NCI-H2196 (cell line): ENCODE measurements around the gene UGT1A9.

Experiments used
- DNase-seq: peaks from one replicate; lab custom pipeline; 2025; ENCODE audit not compliant: unreplicated experiment; lab: John Stamatoyannopoulos, UW

The UGT1A9 gene

GRCh38 chr2:233816334-233816733 is 144.6 kb downstream of the UGT1A9 start:
- DNase-seq: no peak

- no peak for DNase-seq
These were observed 145.1 kb downstream of the UGT1A9 start for GRCh38 chr2:233816771-233817170.

- DNase-seq: no peak
These were observed 145.7 kb downstream of the UGT1A9 start for GRCh38 chr2:233817361-233817911.

- DNase-seq: no peak
These were observed 146.4 kb downstream of the UGT1A9 start for GRCh38 chr2:233817995-233818638.

- no peak for DNase-seq
These were observed 147.2 kb downstream of the UGT1A9 start for GRCh38 chr2:233818639-233819621.

GRCh38 chr2:233819884-233820773 is 148.4 kb downstream of the UGT1A9 start:
- no peak for DNase-seq

GRCh38 chr2:233820774-233821105 is 149.0 kb downstream of the UGT1A9 start:
- DNase-seq: no peak

GRCh38 chr2:233821196-233821595 is 149.5 kb downstream of the UGT1A9 start:
- DNase-seq: no peak

- no peak for DNase-seq
These were observed 150.0 kb downstream of the UGT1A9 start for GRCh38 chr2:233821709-233822100.

GRCh38 chr2:233822101-233822771 is 150.5 kb downstream of the UGT1A9 start:
- DNase-seq: no peak
